Heart left ventricle (tissue), 13 donors: ENCODE data around the gene DDA1.
"Not testable (repeated sequence)": the region's sequence is repeated elsewhere in the genome, so short reads cannot be mapped to it uniquely, and the experiment has no call there.

Experiments used
- POLR2A ChIP-seq, 2 donors: fragments of 450-650 bp; IDR thresholded peaks; one replicate each; pipeline ENCODE4 v1.6.1; 2017; ENCODE audit warnings: antibody characterized with exemption in 2 of 2, mild to moderate bottlenecking in 2 of 2, moderate library complexity in 2 of 2
- TF ChIP-seq, protein P1 (sequence below), 12 donors: fragments of 200-600 bp; sonication (generic) in 4 of 12; IDR thresholded peaks; one replicate each; pipeline versions ENCODE4 v1.5.0 to v1.8.0; 2018 to 2022; ENCODE audit warnings: antibody characterized with exemption in 12 of 12, mild to moderate bottlenecking in 5 of 12
- donor health status: ischemic (EF 13 %, LVEDD 7.1; RV severe dilation, severe dysfunction).
- donor health status: DM: no; HTN: yes; CAD: no.
- donor health status: DM: no; HTN: no; CAD: no.
- donor health status: ischemic (EF 25% LVEDD 6.9; RV normal size, moderate dysfunction).
- donor health status: ischemic (EF 25% LVEDD 5.7; RV mildly dilated, moderate dysfunction).
- donor health status: ischemic (EF 35%, LVEDD 5.7; RV mildly dilated, moderate dysfunction).
- donor health status: nonischemic (EF 11% LVEDD 7.7; RV severe dilation, severe dysfunction).
- donor health status: DM: yes; HTN: yes; CAD: no.
- donor health status: PGD.
- donor health status: ischemic (EF 29% LVEDD 5.4; RV normal size, mild dysfunction).
- donor health status: nonischemic (EF 23%, LVEDD 6.1; RV moderate dilation, normal function).

DNA sequence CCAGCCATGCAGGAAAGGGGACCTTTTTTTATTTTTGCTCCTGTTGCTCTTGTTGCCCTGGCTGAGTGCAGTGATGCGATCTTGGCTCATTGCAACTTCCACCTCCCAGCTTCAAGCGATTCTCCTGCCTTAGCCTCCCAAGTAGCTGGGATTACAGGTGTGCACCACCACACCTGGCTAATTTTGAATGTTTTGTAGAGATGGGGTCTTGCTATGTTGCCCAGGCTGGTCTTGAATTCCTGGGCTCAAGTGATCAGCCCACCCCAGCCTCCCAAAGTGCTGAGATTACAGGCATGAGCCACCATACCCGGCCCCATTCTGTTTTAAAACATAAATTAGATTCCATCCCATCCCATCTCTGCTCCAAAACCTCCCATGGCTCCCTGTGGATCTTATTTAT, 34.5 kb upstream of the DDA1 start:
- TF ChIP-seq, protein P1, sequence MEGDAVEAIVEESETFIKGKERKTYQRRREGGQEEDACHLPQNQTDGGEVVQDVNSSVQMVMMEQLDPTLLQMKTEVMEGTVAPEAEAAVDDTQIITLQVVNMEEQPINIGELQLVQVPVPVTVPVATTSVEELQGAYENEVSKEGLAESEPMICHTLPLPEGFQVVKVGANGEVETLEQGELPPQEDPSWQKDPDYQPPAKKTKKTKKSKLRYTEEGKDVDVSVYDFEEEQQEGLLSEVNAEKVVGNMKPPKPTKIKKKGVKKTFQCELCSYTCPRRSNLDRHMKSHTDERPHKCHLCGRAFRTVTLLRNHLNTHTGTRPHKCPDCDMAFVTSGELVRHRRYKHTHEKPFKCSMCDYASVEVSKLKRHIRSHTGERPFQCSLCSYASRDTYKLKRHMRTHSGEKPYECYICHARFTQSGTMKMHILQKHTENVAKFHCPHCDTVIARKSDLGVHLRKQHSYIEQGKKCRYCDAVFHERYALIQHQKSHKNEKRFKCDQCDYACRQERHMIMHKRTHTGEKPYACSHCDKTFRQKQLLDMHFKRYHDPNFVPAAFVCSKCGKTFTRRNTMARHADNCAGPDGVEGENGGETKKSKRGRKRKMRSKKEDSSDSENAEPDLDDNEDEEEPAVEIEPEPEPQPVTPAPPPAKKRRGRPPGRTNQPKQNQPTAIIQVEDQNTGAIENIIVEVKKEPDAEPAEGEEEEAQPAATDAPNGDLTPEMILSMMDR (IDR thresholded peaks at IDR 0.05): not testable (repeated sequence)
- TF ChIP-seq POLR2A (IDR thresholded peaks at IDR 0.05): not testable (repeated sequence)
